COLO829 (cell line): ENCODE measurements around the gene CRP.
A peak's percentile ranks its signal among the peaks of the same experiment; 100 is the strongest.
"Not testable (repeated sequence)": the region's sequence is repeated elsewhere in the genome, so short reads cannot be mapped to it uniquely, and the experiment has no call there.

Experiments used
- DNase-seq: peaks from one replicate; pipeline ENCODE4 v3.0.0; 2012; ENCODE audit warnings: low spot score

Gene CRP, protein sequence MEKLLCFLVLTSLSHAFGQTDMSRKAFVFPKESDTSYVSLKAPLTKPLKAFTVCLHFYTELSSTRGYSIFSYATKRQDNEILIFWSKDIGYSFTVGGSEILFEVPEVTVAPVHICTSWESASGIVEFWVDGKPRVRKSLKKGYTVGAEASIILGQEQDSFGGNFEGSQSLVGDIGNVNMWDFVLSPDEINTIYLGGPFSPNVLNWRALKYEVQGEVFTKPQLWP

DNA sequence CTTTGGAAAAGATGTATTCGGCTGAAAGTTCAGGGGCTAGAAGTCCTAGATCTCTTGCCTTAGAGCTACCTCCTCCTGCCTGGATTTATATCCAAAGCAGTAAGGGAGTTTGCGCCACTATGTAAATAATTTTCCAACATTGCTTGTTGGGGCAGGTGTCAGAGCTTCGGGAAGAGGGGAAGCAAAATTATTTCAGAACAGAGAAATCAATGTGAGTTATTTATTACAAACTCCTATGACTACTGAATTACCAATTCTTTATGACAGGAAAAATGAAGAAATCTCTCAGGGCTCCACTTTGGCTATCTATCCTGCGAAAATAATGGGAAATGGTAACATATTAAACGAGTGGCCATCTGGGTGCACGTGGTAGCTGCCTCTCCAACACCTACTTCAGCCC, at the start of gene CRP:
Gene CRP (minus strand): TSS at position 61 of the 400 bp plus-strand sequence. CDS start 104 bp downstream, outside the sequence.
- no peak for DNase-seq

DNA sequence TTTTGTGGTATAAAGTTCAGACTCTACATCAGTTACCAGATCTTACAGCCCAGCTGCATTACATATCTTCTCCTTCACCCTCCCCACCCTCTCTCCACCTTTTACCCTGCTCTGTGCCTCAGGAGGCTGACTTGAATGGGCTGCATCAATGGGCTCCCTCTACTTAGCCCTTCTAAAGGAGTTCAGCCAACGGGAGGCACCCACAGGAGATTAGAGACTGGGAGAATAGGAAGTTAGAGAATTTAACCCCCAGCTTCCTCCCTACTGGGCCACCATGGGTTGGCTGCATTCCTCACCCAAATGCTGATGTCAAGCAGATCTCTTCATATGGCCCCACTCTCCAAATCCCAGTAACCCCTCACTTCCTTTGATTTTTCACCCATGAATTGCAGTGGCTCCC, 49.3 kb upstream of the CRP start:
- no peak for DNase-seq

DNA sequence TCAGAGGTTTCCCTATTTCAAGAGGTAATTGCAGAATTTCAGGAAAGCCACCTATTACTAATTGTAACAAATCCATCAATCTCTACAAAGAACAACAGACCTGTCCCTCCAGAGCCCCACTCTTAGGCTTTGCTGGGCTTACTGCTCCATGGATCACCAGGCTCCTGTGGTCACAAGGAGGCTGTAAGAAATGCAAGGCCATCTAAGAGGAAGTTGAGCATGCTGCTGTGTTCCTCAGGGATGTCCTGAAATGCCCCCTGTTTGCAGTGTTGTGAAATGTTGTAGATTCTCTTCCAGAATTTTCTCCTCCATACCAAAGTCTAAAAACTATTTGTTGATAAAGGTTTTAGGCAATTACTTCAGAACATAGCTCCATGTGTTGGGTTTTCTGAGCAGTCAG, 42.0 kb upstream of the CRP start:
- DNase-seq, result no peak

DNA sequence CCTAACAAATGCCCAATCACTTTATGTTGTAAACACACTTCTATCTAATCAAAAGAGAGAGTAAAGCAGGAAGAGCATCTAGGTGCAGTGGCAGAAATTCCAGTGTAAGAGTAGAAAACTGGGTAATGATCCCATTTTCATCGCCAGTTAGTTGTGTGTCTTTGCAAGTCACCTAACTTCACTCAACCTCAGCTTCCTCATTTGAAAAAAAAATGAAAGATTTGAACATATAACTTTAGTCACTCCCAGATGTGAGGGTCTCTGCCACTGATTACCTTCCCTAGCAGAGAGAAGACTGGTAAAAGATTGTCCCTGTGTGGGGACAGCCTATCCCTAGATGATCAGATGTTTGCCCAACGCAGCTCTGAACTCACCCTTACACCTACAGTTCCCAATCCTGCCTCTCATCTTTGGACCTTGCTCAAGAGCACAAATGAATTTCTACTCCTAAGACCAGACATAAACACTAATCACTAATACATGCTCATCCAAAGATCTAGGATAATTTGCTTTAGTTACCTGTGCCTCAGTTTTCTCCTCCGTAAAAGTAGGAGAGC, 41.1 kb upstream of the CRP start:
- no peak for DNase-seq

DNA sequence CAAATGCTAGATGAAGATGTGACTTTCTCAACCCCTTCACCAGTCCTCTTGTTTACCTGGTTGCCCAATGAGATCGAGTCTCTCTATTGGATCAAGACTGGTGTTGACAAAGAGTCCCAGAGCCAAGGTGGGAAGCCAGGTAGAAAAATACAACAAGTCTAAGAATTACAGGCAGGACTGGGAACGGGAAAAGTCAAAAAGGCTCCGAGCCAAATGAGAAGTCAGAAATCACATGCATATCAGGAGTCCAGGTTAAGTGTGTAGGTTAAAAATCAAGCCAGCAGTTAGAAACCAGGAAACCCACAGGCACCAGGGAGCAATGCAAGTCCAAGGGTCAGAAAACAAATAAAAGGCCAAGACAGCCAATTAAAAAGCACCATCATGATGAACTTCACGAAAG, 39.0 kb upstream of the CRP start:
- no peak for DNase-seq

DNA sequence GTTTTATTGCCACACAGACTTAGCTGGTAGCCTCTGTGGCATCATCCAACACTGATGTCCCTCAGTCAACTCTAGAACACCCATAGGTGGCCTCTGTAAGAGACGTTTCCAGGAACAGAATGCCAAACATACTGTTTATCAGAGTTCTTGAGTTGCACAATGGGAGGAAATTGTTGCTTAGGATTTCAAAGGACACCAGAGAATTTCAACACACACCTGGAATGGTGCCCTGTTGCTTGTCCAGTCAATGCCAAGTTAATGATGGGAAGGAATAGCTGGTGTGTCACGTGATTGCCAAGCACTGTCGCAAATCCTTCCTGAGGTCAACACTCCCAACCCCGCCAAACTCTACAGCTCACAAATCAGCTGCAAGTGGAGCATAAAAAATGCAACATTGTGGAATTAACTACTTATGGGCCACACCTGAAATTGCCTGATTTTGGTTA, 37.8 kb upstream of the CRP start:
- no peak for DNase-seq

DNA sequence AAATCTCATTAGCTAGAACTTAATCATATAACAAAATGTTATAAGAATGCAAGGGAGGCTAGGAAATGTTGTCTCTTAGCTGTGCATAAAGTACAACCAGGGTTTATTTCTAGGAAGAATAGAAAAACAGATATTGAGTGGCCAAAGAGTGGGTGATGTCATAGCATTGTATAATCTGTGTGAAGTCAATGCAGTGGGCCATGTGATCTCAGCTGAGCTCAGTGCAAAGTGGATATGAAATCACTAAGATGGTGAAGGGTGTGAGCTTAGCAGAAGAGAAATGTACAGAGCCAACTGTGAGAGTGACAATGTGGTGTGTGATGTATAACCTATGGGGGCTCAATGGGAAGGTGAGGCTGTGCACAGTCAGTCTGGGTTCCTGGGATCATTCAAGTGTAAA, 36.6 kb upstream of the CRP start:
- DNase-seq, result no peak

DNA sequence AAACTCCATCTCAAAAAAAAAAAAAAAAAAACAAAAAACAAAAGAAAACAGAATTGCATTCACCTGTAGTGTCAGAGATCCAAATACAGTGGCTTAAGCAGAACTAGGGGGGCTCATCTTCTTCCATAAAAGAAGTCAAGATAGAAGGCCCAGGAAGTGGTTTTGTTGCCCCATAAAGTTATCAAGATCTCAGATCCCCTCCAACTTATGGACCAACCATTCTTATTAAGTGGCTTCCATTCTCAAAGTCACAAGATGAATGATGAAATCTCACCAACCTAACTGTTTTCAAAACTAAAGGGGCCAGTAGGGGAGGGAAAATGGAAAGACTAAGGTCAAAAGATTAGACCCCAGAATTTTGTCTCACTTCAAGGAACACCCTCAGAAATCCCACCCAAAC, 36.2 kb upstream of the CRP start:
- DNase-seq, result no peak

DNA sequence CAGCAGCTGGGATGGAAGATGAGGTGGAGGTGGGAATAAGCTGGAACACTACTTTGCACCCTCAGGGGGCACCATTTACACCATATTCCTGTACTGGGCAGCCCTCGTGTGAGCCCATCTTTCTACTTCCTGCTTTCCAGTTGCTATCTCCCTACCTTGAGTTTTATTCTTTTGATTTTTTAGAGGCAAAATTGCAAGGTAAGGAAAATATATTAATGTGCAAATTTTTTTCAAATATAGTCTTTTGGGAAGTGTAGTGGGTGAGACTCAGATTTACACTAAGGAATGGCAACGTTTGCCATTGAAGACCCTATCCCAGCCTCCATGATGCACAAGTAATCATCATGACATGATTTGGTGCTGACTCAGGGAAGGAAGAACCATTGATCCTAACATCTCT, 35.2 kb upstream of the CRP start:
- DNase-seq, result no peak

DNA sequence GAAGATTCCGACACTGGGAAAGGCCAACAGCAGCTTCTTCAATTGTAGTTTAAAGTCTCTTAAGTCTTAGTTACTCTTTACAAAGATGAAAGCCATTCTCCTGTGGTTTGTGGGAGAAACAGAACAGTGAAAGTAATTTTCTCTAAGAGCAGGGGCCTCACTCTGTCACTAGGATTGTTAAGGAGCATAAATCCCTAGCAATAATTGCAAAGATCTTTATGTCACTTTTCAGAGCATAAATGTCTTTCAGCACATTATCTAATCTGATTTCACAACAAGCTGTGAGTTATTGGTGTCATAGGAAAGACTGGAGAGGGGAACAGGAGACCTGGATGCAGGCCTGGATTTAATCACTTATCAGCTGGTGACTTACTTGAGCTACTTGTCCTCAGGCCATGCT, 34.0 kb upstream of the CRP start:
- DNase-seq, result no peak

DNA sequence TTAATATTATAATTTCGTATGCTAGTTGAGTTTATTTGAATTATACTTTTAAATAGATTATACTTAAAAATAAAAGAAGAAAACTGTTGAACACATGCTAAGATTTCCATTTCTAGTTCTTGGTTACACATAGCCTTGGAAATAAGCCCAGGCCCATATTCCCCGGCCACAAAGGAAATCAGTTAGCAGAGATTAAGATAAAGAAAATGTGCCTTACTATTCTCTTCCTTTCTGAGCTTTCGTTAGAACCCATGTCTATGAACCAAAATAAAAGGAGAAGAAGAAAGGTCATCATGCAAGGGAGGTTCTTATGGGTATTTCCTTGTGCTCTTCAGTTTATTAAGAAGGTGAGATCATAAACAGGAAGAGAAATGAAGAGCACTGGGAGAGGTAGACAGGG, 32.3 kb upstream of the CRP start:
- no peak for DNase-seq

DNA sequence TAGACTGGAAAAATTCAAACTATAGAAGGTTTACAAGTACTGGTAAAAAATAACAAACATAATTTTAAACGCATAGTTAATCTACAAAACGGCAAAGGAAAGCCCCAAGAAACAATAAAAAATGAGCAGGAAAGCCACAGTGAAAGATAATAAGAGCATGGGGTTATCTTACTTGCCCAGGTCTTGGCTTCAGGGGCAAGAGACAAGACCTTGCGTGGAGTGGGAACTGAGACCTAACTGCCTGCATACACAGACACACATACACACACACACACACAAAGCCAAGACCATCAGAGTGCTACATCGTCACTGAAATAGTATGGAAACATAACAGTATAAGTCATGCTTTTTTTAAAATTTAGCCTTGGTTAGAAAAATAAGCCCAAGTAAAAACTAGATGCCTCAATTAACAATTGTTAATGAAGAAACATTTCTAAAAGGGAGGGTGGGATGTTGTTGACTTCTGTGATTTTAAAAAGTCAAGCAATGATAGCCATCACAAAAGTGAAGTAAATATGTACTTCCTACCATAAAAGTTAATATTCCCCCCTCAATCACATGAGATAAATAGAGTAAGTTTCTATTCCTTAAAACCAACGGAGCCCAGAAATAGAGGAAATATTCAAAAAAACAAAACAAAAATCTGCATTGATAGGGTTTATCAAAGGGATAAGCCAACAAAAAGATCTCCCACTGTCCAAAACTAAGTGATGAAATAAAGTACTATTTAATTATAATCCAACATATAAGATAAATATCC, 29.4 kb upstream of the CRP start:
- DNase-seq, result no peak

DNA sequence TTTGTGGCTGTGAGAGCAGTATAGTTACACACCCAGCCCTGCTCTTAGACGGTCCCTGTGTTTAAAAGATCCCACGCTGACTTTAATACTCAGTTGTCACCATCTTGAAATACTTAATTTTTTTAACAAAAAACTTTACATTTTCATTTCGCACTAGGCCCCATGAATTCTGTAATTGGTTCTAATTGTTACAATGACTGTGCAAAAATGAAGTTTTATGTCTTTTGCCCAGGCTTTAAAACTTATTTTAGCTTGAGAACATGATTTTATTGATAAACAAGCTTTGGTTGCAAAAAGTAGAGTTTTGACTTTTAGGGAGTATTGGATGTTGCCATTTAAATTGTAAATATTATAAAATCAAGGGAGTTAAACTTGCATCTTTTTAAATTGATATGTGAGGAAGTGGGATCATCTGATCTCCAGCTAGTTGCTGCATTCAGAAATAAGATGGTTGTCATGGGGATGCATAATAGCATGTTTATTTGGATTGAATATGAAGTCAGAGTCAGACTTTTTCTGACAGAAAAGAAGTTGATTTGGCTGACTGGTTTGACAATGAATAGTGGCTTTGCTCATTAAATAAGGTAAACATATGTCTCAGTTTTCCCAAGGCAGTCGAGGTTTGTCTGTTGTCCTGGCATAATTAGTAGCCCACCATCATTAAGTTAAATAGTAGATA, 23.0 kb upstream of the CRP start:
- DNase-seq, result peak; percentile 31

DNA sequence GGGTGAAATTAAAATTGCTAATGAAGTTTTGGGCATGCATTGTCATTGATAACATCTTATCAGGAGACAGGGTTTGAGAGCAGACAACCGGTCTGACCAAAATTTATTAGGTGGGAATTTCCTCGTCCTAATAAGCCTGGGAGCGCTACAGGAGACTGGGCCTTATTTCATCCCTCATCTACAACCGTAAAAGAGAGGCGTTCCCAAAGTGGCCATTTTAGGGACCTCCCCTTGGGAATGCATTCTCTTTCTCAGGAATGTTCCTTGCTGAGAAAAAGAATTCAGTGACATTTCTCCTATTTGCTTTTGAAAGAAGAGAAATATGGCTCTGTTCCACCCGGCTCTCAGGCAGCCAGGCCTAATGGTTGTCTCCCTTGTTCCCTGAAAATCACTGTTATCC, 8.8 kb upstream of the CRP start:
- not testable (repeated sequence) for DNase-seq

DNA sequence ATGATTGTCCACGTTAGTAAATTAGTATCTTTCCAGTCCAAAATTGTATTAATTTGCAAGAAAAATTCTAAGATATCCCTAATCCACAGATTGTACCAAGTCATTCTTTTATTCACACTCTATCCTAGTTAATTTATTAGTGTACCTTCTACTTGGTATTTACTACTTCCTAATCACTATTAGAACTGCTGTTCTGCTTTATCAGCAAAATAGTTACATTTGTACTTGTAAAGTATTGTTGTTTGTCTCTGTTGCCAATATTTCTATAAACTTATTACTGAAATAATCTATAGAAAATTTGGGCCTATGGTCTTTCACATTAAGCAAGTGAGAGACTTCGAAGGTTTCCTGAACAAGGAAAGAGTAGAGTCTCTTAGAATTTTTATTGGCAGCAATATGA, 5.6 kb upstream of the CRP start:
- no peak for DNase-seq

DNA sequence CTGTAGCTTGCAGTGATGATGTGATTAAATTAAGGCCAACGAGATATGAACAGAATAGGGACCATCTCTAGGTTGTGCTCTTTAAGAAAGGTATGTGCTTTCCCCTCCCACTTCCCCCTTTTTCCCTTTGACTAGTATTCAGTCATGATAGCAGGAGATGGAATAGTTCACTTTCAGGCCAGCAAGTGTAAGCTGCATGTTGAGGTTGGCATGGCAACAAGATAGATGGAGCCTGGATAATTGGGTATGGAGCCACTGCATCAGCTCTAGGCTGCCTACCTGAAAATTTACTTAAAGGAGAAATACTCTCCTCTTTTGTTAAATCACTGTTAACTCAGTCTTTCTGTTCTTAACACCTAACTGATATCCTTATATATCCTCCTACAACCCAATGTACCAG, 1.5 kb upstream of the CRP start:
- DNase-seq, result no peak

DNA sequence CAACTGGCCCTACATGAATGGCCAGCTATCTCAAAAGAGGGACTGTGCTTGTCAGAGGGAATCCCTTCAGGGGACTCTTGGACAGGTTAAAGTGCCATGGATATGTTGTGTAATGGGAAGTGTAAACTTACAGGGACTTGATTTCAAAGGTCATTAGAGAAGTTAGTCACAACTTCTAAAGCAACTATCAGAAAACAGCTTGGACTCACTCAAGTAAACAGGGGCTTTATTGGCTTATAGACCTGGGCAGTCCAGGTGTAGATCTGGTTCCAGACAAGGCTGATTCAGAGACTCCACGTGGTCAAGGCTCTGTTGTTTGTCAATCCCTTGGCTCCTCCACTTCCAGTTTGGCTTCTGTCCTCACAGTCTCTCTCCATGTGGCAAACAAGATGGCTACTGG, 2.3 kb downstream of the CRP start:
- DNase-seq, result no peak

DNA sequence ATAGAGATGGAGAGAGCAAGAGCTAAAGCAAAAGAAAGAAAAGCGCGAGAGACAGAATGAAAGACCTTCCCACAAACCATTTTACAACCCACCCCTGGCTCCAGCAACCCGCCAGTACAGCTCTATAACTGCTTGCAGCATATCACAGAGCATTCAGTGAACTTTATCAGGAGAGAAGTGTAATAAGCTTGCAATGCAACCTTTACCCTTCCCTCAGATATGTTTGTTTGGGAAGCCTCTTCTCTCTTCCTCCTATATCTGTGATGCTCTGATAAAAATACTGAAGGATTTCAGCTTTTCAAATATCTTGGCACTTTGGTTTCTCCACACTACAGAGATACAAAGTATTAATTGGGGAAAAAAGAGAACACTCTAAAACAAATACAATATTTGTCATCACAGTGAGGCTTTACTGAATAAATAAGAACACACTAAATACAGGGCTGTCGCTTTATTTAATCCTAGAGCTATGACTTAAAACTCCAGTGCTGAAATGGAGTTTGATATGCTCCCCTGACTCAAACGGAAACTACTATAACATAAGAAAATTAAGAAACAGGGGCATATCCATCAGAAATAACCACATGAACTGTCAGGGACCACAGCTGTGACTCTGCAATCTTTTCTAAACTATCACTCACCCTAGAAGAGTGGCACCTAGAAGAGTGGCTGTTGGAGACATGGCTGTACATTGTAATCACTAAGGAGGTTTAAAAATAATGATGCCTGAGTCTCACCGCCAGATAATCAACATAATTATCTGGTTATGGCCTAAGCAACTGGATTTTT, 6.7 kb downstream of the CRP start:
- no peak for DNase-seq

DNA sequence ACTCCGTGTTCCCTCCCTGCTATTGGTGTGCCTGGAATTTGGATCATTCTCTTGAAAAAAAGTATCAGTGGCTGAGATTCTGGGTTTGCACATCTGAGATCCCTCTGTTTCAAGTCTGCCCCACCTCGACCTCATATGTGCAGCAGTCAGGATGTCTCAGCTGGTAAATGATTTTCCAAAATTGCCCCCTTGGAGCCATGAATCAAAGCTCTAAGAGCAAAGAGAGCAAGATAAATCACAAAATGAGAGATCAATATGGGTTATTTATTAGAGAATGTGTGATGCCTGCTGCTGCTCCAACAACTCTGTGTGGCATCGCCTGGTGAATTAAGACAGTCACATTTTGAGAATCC, 8.5 kb downstream of the CRP start:
- DNase-seq, result no peak

DNA sequence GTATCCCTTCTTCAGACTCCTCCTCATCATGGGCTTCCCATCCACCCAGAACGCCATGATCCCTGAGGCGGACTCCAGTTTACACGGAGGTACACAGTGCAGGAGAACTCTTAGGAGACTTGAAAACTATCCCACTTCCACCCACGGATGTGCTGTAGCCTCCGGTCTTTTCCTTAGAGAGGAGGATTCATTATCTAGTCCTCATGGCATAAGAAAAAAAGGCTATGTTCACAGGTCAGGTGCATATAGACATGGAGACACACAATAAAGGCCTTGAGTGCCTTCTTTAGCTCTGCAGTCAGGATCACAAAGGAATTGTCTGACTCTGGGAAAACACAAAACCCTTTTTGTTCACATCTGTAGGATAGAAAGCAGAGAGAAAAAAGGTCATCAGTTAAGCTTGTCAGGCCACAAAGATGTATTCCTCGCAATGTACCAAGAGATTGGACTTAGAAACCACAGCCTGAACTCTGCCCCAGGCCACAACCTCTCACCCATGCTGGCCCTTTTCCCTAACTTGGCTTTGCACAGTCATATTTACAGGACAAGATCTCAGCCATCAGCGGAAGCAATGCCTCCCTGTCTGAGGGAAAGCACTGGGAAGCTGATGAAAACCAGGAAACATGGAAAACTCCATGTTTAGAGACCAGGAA, 9.0 kb downstream of the CRP start:
- DNase-seq, result peak; percentile 92

DNA sequence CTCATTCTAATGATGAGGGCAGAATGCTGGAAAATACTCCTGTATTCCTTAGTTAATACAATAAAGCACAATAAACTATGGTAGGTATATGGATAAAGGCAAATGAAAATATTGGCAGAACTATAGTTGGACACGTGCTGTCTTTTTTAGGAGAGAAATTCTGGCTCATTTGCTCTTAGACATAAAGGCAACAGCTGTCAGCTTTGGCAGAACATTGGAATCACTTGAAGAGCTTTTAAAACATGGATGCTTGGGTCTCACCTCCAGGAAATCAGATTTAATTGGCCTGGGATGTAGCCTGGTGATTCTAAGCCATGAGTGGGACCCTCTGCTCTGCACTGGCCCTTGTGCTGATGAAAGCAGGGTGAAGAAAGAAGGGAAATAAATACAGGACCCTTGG, 9.9 kb downstream of the CRP start:
- no peak for DNase-seq

DNA sequence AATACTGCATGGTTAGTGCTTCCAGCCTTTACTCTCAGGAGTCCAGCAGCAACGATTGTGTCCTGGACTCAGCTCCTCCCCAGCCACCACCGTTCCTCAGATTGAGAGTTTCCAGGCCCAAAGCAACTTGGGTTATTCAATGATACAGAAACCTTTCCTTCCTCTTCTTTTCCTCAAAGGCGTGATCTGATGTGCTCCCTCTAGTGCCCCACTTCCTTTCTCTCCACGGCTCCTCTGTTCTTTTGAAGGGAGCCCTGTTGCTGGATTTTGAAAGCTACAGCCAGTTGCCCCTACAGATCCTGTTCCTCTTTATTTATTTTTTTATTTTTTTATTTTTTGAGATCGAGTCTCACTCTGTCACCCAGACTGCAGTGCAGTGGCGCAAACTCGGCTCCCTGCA, 14.1 kb downstream of the CRP start:
- no peak for DNase-seq
